VCaP (cell line): Measurements from ENCODE around the gene CSNK2A1.

ENCODE experiments used
- H3K27ac ChIP-seq: fragments of 450-650 bp; 2 replicates; pipeline ENCODE4 v1.5.1; 2017
- TF ChIP-seq, protein P1 (sequence below): fragments of 450-650 bp; conservative IDR thresholded peaks from 2 replicates; pipeline ENCODE4 v1.5.1; 2017; ENCODE audit warnings: mild to moderate bottlenecking, moderate library complexity

The CSNK2A1 gene

GRCh38 chr20:510328-511057, 33.1 kb downstream of the CSNK2A1 start:
- TF ChIP-seq, protein P1, sequence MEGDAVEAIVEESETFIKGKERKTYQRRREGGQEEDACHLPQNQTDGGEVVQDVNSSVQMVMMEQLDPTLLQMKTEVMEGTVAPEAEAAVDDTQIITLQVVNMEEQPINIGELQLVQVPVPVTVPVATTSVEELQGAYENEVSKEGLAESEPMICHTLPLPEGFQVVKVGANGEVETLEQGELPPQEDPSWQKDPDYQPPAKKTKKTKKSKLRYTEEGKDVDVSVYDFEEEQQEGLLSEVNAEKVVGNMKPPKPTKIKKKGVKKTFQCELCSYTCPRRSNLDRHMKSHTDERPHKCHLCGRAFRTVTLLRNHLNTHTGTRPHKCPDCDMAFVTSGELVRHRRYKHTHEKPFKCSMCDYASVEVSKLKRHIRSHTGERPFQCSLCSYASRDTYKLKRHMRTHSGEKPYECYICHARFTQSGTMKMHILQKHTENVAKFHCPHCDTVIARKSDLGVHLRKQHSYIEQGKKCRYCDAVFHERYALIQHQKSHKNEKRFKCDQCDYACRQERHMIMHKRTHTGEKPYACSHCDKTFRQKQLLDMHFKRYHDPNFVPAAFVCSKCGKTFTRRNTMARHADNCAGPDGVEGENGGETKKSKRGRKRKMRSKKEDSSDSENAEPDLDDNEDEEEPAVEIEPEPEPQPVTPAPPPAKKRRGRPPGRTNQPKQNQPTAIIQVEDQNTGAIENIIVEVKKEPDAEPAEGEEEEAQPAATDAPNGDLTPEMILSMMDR = peak; percentile 50
- peak overlapping the region; percentile 22 for H3K27ac ChIP-seq

- peak overlapping the region; percentile 22; the same call in 1 of the 2 replicates for H3K27ac ChIP-seq
These were observed 35.2 kb downstream of the CSNK2A1 start for GRCh38 chr20:508364-508787.

GRCh38 chr20:507761-508332, 35.7 kb downstream of the CSNK2A1 start:
- H3K27ac ChIP-seq = peak overlapping the region; percentile 22; the same call in 1 of the 2 replicates
- TF ChIP-seq, protein P1 = no peak

DNA sequence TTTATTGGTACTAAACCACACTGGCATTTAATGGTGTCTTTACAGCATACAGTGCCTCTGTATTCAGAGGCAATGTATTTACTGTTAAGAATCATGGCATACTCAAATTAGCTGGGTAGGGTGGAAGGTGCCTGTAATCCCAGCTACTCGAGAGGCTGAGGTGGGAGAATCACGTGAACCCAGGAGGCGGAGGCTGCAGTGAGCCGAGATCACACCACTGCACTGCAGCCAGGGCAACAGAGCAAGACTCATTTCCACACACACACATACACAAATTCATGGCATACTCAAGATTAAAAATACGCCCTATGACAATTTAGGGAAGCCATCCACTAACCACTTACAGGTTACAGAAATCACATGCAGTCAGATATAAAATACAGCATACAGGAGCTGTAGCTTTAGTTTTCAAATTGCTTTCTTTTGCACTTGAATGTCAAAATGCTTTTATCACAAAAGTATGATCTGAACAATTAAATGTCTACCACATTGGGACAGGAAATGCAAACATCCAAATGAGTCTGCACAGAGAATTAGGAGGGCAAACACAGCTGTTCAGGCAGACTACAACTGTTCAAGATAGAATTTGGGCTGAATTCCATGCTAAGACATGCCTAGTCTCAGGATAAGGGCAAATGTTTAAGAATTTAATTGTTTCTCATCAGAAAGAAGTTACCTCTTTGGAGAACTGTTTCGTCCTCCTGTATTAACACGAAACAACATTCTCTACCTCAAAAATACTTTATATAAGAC, 36.4 kb downstream of the CSNK2A1 start:
- TF ChIP-seq, protein P1 = no peak
- H3K27ac ChIP-seq = no peak overlapping the region; the same call in 1 of the 2 replicates

DNA sequence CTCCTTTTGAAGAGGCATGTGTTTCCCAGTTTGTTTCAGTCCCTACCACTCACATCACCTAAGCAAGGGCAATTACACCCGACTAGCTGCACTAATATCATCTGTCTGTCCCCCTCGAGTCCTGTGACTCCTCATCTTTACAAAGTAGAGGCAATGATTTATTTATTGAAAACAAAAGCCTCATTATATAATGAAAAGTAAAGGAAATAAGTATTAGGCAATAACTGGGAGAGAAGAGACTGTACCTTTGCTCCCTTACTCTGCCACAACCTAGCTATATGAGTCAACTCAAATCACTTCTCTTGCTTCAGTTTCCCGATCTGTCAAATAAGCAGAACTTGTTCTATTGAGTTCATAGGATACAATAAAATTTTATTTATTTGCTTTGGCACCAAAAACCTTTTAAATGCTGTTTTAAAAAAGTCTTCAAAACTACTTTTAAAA, 38.9 kb downstream of the CSNK2A1 start:
- peak overlapping the region; percentile 55 for H3K27ac ChIP-seq
- TF ChIP-seq, protein P1 = no peak

DNA sequence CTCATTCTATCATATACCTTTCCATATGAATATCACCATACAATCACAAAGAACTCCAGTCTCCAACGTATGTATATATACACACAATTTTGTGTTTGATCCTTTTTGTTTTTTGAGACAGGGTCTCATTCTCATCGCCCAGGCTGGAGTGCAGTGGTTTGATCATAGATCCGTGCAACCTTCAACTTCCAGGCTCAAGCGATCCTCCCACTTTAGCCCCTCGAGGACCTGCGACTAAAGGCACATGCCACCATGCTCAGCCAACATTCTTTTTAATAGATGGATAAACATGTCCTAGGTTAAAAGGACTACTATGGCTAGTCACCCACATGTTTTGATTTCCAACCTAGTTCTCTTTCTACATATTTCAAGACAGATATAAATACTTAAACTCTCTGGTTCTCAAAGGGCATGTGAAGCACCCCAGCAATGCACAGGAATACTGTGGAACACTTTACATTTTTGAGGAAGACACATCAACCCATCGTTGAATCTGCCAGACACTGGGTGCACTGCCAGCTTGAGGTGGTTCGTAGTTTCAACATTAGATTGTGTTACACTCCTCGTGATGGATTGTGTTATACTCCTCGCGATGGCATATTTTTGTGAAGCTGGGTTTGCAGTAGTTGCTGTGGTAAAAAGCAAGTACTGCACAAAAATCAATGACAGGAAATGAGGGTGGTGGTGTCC, 40.4 kb downstream of the CSNK2A1 start:
- no peak overlapping the region; the same call in 1 of the 2 replicates for H3K27ac ChIP-seq
- TF ChIP-seq, protein P1 = no peak

DNA sequence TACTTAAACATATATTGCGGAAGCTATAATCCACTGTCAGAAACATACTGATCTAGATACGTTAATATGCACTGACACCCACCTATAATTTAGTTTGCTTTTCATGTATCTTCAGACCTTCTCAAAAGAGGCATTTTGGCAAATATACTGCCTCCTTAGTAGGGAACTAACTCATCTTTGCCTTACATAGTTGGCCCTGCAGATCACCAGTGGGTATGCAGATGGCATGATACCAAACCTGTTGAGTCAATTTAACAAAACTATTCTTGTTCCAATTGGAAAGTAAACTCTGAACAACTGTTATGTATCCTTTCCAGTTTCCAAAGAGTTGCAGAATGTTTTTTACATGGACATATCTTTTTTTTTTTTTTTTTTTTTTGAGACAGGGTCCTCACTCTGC, 45.6 kb downstream of the CSNK2A1 start:
- TF ChIP-seq, protein P1 = no peak
- H3K27ac ChIP-seq = no peak overlapping the region
